GM18951 (cell line): ENCODE data around the gene INSL3.
"Not testable (repeated sequence)": the region's sequence is repeated elsewhere in the genome, so short reads cannot be mapped to it uniquely, and the experiment has no call there.

Experiments
- POLR2A ChIP-seq: IDR thresholded peaks from 4 replicates; pipeline ENCODE4 v1.6.1; 2011; ENCODE audit warnings: mild to moderate bottlenecking; ENCODE audit not compliant: insufficient read length, insufficient read depth; ENCODE audit errors: extremely low read depth
- in situ Hi-C: fragments of 300-500 bp; cut with MboI; formaldehyde crosslinking; loops from one replicate; pipeline ENCODE4 v1.12.0; 2022; ENCODE audit warnings: low sequenced_read_pairs, mixed read lengths, inconsistent platforms; ENCODE audit not compliant: unreplicated experiment

The INSL3 gene

DNA sequence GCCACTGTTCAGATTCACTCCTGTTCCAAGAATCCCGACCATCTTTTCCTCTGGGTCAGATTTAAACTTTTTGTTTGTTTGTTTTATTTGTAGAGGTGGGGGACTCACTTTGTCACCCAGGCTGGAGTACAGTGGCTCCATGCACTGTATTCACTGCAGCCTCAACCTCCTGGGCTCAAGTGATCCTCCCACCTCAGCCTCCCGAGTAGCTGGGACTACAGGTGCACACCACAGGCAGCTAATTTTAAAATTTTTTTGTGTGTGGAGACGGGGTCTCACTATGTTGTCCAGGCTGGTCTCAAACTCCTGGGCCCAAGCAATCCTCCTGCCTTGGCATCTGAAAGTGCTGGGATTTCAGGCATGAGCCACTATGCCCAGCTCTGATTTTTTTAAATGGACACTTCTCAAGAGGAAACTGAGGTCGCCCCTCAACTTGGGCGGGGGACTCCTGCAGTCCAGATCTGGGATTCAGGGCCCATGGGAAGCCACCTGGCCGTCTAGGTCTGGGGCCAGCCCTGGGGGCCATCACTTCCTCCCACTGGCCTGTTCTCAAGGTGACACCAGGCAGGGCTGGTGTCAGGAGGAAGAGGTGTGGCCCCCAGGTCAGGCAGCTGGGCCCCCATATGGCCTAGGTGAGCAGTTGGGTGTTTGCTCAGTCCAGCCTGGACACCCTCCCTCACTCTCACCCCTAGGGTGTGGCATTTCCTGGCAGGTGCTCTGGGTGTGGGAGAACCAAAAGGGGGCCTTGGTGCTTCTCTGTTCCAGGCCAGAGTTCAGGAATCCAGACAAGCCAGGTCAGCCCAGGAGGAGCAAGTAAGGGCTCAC lies 25.1 kb downstream of the INSL3 start:
- in situ Hi-C loops, result no loop called here
- no peak for TF ChIP-seq POLR2A

DNA sequence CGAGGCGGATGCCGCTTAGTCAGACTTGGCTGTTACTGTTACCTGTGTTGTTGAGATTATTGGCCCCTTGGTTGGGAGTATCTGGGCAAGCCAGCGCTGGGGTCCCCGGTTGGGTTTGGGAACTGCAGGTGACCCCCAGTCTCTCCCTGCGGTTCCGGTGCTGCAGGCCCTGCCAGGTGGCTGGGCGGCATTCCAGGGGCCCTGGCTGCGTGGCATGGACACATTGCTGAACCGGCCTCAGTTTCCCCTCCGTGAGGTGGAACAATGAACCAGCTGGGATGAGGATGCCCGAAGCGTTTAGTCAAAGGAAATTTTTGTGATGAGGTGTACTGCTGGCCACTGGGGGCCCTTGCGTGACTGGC lies 25.8 kb downstream of the INSL3 start:
- no peak for TF ChIP-seq POLR2A
- in situ Hi-C loops, result no loop called here

DNA sequence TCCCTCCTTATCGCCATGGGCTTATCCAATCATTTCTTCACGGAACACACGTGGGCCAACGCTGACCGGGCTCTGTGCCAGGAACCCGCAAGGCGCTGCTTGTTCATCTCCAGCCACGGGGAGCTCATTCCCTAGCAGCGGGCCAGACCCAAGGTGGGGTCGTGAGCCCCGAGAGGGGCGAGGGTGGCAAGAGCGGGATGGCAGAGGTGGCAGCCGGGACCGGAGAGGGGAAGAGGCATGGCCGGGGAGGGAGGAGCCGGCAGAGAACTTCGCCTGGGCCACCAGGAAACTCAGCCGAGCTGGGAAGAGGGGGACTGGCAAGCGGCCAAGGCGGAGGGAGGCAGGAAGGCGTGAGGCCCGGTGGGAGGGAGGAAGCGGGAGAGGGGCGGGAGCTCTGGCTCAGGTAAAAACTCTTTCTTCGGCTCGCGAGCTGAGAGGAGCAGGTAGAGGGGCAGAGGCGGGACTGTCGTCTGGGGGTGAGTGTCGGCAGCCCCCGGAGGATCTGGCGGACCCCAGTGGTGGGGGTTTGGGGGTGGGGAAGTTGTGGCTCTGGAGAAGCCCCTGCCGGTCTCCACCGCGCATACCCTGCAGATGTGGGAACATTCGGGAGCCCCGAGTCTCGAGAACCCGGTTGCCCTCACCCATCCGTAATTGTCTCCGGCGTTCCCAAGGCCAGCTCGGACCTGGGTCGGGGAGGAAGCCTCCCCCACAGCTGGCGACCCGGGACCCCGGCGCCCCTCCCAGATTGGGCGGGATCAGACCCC lies 26.4 kb downstream of the INSL3 start, which contains the start of gene B3GNT3:
TSS of gene B3GNT3 (plus strand) at position 408 of the 764 bp plus-strand sequence. CDS start 12,670 bp downstream, outside the sequence.
- in situ Hi-C loops, result no loop called here
- TF ChIP-seq POLR2A, result no peak

DNA sequence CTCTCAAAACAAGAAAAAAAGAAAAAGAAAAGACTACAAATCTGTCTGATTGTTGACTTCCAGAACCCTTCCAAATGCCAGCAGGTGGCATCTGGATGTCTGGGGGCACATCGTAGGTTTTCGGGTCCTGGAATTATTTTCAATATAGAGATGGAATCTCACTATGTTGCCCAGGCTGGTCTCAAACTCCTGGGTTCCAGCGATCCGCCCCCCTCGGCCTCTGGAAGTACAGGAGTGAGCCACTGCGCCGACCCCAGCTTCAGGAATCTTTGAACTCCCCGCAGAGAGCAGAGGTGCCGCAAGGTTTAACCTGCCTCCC lies 26.9 kb downstream of the INSL3 start:
- in situ Hi-C loops, result no loop called here
- no peak for TF ChIP-seq POLR2A

DNA sequence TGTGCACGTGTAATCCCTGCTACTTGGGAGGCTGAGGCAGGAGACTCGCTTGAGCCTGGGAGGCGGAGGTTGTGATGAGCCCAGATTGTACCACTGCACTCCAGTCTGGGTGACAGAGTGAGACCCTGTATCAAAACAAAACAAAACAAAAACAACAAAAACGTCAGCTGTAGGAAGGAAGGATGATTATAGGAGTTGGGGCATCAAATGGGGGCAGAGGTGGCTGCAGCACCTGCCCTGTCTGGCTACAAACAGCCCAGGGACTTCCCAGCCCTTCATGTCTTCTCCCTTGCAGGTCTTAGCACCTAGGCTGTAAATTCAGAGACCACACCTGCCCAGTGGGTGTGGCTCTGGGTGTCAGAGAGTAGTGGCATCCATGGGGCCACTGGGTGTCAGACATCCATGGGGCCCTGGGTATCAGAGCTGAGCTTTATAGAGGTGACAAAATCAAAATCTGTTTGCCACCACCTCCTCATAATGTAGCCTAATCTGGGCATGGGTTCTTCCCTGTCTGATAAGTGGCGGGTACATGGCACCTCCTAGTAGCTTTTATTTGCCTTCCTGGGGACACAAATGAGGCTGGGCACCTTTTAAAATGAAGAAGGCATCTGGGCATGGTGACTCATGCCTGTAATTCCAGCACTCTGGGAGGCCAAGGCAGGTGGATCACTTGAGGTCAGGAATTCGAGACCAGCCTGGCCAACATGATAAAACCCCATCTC lies 31.1 kb downstream of the INSL3 start:
- in situ Hi-C loops, result no loop called here
- TF ChIP-seq POLR2A, result no peak

DNA sequence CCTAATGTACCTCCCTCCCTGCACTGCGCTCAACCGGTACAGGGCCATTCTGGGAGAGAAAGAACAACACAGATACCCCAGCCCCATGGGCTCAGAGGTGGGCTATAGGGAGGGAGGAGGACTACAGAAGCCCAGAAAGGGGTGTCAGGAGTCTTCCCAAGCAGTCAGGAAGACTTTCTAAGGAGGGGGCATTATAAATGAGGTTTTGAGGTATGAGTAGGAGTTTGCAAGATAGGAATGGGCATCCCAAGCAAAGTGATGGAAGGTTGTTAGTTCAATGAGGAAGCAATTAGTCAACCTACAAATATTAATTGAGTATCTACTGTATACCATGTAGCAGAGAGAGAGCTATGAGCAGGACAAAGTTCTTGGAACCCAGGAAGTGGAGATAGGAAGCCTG lies 32.7 kb downstream of the INSL3 start:
- TF ChIP-seq POLR2A, result no peak
- in situ Hi-C loops, result no loop called here

DNA sequence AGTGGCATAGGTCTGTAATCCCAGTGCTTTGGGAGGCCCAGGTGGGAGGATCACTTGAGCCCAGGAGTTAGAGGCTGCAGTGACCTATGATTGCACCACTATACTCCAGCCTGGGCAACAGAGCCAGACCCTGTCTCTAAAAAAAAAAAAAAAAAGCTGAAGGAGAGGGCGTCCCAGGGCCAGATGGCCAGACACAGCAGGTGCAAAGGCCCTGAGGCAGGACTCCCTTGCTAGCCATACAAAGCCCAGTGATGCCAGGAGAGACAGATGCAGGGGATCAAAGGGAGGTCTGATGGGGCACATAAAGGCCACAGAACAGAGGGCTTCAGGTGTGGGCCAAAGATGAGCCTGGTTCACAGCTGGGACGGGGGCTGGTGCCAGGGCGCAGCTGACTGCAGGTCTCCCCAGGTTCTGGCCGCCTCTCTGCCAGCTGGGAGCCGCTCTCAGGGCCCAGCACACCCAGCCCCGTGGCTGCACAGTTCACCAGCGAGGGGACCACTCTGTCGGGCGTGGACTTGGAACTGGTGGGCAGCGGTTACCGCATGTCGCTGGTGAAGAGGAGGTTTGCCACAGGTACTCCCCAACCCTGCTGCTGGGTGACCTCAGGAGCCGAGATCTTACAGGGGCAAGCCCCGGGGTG lies 33.9 kb downstream of the INSL3 start:
- in situ Hi-C loops, result no loop called here
- no peak for TF ChIP-seq POLR2A

DNA sequence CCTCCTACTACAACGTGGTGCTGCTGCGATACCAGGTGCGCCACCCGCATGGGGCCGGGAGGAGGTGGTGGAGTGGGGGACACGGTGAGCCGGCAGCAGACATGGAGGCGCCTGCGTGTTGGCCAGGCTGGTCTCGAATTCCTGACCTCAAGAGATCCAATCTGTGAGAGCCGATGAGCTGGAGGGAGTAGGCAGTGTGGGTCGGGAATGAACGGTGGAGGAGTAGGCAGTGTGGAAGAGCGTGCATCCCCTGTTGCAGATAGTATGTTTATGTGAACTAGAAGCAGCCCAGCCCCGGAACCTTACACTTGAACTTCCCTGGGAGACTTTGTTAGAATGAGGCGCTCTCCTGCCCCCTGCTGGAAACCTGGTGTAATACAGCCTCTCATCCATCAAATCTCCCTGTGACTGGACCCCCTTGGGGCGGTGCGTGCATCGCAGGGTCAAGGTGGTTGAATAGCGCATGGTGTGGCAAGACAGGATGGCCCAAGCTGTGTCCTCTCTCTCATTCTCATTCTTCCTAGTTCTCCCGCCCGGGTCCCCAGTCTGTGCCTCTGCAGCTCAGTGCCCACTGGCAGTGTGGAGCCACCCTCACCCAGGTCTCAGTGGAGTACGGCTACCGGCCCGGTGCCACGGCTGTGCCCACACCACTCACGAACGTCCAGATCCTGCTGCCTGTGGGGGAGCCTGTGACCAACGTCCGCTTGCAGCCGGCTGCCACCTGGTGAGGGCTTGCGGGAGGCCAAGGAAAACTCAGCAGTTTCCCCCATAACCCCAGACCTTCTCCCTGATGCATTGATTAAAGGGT lies 36.9 kb downstream of the INSL3 start:
- no peak for TF ChIP-seq POLR2A
- in situ Hi-C loops, result no loop called here

DNA sequence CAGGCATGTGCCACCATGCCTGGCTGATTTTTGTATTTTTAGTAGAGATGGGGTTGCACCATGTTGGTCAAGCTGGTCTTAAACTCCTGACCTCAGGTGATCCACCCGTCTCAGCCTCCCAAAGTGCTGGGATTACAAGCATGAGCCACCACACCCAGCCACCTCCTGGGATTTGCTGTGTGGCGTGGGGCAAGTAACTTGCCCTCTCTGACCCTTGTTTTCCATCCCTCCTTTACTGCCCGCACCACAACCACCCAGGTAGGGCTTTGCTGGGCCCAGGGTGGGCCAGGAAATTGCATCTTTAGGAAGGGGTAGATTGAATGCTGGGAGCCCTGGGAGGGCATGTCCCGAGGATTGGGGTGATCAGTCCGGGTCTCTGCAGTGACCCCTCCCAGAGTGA lies 37.6 kb downstream of the INSL3 start:
- in situ Hi-C loops, result not testable (repeated sequence)

DNA sequence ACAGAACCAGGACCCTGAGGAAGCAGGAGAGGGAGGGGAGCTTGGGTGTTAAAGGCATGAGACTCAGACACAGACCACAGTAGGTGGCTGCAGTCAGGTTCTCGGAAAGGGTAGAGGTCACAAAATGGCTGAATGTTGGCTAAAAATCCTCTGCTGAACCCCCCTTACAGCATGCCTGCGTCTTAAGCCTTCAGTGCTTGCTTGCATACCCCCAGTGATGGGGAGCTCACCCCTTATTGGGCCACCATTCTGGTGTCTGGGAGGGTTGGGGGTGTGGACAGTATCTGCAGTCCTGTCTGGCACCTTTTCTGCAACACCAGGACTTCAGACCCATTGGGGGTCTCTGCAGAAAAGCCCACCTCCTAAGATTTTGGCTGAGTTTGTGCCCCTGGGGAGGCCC lies 40.5 kb downstream of the INSL3 start:
- in situ Hi-C loops, result no loop called here

DNA sequence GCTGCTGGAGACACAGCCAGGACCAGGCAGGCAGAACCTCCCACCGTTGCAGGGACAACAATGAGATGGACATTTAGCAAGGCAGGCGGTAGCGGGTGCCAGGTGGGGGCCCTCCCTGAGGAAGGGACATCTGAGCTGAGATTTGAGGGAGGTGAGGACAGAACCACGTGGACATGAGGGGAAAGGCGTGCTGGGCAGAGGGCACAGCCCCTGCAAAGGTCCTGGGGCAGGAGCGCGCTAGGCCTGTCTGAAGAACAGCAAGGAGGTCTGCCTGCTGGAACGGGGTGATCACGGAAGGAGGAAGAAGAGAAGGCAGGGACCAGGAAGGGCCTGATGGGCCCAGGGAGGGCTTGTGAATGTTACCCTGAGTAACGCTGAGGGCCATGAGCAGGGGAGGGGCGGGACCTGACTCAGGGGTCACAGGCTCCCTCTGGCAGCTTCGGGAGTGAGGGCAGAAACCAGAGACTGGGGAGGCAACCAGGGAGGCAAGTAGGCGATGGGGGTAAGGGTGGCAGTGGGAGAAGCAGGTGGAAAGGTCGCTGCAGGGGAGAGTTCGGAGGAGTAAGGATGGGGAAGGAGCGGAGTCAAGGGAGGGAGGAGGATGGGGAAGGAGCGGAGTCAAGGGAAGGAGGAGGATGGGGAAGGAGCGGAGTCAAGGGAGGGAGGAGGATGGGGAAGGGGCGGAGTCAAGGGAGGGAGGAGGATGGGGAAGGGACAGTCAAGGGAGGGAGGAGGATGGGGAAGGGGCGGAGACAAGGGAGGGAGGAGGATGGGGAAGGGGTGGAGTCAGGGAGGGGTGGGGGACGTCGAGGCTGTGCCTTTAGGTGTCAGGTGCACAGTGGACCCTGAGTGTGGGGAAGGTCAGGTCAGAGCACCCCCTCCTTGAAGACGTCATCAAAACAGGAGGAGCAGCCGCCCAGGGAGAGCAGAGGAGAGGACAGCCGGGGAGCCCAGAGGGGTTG lies 42.1 kb downstream of the INSL3 start:
- in situ Hi-C loops, result no loop called here
- TF ChIP-seq POLR2A, result no peak

More for the DNA sequence above, 40.5 kb downstream of the INSL3 start:
- TF ChIP-seq POLR2A, result no peak

DNA sequence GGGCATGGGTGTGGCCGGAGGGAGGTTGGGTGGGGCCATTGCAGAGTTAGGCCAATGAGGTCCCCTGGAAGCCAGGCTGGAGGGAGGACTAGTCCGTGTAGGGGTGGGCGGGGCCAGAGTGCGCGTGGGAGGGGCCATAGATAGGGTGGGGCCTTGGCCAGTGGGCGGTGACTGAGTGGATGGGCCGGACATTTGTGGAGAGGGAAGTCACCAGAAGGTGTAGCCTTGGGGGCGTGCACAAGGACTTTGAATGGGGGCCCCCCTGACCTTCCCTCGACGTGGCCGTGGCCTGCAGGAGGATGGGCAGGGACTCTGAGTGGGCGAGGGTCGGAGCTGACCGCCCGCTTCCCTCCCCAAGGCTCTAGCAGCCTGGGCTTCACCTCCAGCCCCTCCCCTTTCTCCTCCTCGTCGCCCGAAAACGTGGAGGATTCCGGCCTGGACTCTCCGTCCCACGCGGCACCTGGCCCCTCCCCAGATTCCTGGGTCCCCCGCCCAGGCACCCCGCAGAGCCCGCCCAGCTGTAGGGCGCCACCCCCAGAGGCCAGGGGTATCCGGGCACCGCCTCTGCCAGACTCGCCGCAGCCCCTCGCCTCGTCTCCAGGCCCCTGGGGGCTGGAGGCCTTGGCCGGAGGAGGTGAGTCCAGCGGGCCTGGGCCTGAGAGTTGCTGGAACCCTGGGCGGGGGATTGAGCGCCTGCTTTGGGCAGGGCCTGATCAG lies 42.9 kb downstream of the INSL3 start:
- no peak for TF ChIP-seq POLR2A
- in situ Hi-C loops, result no loop called here

DNA sequence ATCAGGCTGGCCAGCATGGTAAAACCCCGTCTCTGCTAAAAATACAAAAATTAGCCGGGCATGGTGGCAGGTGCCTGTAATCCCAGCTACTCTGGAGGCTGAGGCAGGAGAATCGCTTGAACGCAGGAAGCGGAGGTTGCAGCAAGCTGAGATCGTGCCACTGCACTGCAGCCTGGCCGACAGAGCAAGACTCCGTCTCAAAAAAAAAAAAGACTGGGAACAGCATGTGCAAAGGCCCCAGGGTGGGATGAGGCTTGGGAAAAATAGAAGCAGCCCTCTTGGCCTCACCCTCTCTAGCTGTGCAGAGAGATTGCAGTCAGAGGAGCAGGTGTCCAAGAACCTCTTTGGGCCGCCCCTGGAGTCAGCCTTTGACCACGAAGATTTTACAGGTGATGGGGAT lies 43.5 kb downstream of the INSL3 start:
- in situ Hi-C loops, result not testable (repeated sequence)
